GM04503 (cell line): Measurements from ENCODE around the gene KCNQ1OT1.

Source experiments
- DNase-seq: peaks from one replicate; pipeline ENCODE4 v3.0.0-alpha.2; 2012; ENCODE audit warnings: low read depth

KCNQ1OT1 gene

DNA sequence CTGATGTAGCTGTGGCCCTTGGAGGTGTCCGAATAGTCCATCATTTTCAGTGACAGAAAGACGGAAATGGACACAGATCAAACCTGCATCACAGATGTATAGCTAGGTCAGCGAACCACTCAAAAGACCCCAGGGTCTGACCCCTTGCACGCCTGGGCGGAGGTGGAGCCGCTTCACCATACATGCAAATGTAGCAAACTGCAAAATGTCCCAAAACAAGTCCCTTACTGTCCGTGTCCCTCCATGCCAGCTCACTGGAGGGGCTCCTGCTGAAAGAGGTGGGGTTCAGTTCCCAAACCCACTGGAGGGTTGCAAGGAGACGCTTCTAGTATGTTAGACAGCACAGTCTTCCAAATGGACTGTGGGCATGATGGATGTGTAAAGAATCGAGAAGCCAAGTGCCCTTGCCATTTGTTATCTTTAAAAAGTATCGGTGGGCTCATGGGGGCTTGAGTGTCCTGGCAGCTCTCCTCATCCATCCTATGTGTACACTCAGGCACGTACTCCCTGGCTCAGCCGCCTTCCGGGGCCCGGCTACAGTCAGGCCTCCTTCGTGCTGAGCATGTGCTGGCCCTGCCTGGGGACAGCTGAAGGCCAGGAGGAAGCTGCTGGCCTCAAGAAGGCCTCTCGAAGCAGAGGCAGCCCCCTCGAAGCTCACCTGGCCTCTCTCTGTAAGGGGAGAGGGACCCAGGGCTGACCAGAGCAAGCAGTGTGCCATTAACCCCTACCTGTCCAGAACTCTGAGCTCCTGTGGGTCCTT lies 20.2 kb upstream of the KCNQ1OT1 start:
- no peak for DNase-seq

DNA sequence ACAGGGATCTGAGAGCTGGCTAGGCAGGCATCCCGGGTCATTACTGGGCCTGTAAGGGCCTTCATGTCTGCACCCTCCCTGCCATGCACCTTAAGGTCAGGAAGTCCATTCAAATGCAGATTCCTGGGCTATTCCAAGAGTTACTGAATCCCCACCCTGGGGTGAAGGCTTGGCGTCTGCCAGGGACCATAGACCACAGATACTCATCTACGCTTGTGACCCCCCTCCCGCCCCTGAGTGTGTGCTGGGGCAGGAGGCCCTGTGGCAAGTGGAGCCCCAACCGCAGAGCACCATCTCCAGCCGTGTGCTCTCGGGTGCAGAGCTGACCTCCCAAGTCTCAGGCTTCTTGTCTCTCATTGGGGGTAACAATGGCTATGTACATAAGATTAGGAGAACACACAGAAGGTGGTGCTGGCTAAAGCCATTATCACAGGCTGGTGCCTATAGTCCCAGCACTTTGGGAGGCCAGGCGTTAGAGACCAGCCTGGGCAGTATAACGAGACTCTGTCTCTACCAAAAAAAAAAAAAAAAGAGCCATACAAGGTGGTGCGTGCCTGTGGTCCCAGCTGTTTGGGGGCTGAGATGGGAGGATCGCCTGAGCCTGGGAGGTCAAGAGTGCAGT lies 19.1 kb upstream of the KCNQ1OT1 start:
- no peak for DNase-seq

GRCh38 chr11:2717561-2718325 lies 17.9 kb upstream of the KCNQ1OT1 start:
- DNase-seq: no peak

GRCh38 chr11:2716376-2717095 lies 16.7 kb upstream of the KCNQ1OT1 start:
- DNase-seq: no peak

DNA sequence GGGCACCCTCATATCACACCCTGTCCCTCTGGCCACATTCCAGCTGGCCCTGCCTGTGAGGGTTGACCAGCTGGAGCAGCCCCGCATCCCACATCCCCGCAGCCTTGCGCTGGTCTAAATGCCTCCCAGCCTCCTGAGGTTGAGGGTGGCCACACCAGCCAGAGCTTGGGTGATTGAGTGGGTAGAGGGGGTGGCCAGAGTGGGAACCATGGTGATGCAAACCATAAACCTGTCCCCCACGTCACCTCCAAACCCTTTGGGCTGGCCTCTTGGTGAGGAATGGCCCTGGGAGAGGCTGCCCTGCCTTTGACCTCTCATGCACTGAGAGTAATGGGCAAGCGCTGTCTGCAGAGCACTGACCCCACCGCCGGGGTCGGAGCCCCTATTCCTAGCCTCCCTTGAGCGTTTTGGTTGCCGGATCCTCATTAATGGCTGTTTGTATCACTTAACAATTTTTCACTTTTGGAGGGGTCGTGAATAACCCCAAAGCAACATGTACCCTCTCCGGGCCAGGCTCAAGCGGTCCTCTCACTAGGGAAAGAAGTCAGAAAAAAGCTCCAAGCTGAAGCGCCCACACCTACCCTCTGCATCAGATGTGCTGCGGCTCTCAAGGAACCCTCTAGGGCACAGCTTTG lies 16.0 kb upstream of the KCNQ1OT1 start:
- no peak for DNase-seq

GRCh38 chr11:2714871-2715270 lies 15.1 kb upstream of the KCNQ1OT1 start:
- no peak for DNase-seq

DNA sequence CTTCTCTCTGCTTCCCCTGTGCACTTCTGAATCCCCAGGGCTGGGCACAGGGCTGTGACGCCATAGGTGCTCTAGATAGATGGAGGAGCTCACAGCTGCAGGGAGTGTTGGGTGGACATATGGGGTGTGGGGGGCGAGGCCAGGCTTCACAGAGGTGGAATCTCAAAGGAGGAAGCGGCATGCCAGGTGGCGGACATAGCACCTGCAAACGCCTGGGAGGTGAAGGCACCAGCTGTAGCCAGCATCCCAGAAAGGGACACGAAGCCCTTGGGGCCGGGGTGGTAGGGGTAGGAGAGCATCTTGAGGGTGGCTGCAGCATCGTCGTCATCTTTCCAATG lies 14.6 kb upstream of the KCNQ1OT1 start:
- no peak for DNase-seq

DNA sequence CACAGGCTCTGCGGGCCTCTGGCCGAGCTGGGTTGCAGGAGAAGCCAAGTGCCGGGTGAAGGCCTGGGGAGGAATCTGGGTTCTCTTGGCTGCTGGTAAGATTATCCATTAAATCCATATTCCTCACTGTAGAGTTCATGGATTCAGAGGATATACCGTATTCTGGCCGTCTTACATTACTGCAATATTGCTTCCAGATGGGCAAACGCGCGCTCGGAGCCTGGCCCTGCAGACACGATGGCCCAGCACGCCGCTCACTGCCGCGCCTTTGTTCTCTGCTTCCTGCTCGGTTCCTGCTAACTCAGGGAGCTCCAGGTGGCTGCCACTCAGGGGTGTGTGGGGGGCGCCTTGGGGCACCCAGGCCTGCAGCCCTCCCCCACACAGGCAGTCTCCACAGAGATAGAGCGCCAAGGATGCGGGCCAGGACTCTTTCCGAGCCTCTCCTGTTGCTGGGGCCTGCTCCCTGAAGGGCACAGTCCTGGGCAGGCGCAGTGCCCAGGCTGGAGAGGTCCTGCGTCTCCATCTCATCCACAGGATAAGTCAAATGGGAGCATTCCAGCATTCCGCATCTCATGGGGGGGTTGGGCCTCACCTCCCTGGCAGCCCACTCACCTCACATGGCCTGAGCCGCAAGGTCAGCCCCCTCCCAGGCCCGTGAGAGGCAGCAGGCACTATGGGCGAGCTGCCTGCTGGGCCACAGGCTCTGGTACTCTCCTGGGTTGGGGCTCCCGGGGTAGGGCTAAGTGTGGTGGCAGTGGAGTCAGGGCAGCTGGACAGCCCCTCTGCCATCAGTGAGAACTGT lies 14.1 kb upstream of the KCNQ1OT1 start:
- DNase-seq: no peak

GRCh38 chr11:2713094-2713493 lies 13.3 kb upstream of the KCNQ1OT1 start:
- DNase-seq: no peak

DNA sequence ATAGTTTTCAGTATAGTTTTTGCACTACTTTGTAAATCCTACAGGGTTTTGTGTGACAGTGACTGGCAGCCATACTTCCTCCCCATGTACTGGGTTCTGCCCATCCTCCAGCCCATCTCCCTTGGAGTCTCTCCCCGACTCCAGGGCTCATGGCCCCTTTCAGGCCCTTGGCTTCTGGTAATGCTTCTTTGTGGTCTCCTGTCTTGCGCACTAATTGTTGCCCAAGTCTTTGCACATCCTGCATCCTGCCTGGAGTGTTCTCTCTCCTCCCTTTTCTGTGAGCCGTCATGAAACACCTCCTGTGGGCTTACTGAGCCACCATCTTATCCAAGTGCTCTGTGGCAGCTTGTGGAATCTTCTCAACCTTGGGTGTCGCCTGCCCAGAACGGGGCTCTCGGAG lies 11.4 kb upstream of the KCNQ1OT1 start:
- DNase-seq: no peak

- DNase-seq: no peak
These were observed 9.6 kb upstream of the KCNQ1OT1 start for GRCh38 chr11:2709429-2709828.

DNA sequence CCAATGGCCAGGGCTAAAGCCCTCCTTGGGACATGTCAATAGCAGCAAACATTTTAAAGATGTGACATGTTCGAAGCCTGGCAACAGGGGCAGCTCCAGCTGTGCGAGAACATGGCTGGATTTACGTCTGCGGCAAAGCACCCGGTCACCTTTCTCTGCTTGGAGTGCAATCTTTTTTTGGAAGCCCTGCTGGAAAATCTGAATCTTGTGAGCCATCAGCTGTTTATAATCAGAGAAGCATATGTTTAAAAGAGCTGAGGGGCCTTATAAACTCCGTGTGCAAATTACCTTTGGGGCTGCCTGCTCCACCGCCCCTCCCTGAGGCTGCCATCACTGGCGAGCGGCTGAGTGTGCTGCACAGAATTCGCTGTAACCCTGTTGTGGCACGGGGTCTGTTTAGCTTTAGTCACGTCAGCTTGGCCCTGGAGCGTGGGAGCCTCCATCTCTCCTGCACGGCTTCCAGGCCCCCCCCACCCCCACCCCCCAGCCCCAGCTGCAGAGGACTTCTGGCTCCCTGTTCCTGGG lies 9.0 kb upstream of the KCNQ1OT1 start:
- DNase-seq: no peak

- no peak for DNase-seq
These were observed 8.4 kb upstream of the KCNQ1OT1 start for GRCh38 chr11:2708151-2708581.

DNA sequence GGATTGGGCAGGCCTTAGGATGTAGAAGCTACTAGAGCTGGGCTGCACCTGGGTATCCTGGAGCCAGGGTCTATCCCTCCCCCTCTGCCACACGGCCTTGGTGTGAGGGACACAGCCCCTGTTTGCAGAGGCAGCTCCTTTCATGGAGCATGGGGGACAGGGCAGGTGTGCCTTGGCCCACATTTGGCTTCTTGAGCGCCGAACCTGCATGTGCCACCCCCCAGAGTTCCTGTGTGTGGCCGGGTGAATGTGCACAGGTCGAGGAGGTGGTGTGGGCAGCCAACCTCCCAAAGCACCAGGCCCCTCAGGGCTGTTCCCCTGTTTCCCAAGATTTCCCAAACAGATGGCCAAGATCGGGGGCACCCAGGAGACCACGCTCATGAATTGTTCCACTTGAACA lies 7.9 kb upstream of the KCNQ1OT1 start:
- DNase-seq: no peak

DNA sequence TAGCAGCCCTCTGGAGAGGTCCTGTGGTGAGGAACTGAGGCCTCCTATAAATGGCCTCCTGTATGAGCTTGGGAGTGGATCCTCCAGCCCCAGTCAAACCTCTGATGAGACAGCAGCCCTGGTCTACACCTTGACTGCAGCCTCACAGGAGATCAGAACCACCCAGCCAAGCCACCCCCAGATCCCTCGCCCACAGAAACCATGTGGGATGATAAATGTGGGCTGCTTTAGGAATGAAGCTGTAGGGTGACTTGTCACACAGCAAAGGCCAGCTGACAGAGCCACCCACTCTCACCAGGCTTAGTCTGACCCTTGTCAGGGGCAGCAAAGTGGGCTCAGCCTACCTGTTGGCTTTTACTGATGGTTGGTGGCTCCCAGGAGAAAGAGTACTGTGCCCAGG lies 6.5 kb upstream of the KCNQ1OT1 start:
- DNase-seq: no peak

DNA sequence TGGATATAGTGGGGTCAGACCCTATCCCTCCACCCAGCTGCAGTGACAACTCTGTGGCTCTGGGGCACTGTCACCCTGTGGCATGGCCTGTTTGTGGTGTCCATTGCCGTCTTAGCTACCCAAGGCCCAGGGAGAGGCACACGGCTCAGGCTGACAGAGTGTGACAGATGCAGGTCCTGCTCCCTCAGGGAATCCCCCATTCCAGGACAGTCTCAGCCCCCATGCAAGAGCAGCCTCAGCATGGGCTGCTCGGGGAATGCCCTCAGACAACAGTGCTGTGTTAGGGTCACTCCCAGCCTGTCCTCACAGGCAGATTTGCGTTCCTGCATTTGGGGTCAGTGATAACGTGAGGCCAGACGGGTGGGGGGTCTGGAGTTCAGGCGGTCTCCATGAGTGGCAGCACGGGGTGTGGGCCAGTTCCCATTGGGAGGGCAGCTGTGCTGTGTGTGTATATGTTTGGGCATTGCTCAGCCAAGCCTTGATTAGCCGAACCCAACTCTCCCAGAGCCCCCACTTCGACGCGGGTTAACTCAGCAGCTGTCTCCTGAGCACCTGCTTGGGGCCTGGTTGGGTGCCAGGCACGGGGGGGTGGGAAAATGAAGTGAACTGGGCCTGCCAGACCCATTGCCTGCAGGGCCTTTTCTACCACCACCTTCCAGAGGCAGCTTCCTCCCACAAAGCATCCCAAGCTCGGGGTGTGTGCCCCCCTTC lies 5.3 kb upstream of the KCNQ1OT1 start:
- DNase-seq: no peak

- DNase-seq: no peak
These were observed 4.6 kb upstream of the KCNQ1OT1 start for GRCh38 chr11:2704356-2704755.

DNA sequence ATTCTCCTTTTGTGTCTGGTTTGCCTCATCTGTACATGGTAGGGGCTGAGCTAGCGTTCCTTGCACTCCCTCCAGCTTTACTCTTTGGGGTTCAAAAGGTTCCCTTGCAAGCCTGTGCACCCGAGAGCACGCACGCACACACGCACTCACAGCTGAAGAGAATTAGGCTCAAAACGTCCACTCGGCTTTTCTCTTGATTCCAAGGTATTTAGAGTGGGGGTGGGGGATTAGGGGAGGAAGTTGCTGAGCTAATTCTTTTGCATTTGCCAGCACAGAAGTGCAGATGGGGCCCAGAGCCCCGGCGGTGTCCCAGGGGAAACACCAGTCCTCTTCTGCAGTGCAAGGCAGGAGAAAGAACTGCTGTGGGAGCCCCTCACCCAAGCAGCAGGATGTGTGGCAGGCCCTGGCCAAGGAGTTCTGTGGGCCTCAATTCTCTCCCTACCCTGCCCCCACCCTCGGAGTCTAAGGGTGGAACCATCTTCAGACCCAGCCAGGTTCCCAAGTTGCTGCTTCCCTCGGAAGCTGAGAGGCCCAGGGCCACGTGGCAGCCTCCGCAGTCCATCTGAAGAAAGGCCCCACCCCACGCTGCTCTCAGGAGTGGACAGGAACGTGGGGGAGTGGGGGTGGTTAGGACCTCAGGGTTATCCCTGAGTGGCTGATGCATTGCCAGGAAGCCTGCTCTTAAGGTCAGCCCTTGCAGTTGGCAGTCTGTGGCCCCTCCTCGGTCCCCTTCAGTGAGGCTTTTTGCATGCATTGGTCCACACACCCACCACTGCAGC lies 3.8 kb upstream of the KCNQ1OT1 start:
- DNase-seq: no peak

GRCh38 chr11:2702771-2703362 lies 3.1 kb upstream of the KCNQ1OT1 start:
- DNase-seq: no peak
